CD4-positive, alpha-beta T cell treated with Interleukin-4 for 4 hours (primary cell): ENCODE data around the gene SOBP.

Source experiments
- DNase-seq: peaks from one replicate; pipeline ENCODE4 v3.0.0-alpha.2; 2020

SOBP gene

GRCh38 chr6:107667790-107668189, 177.9 kb downstream of the SOBP start:
- no peak for DNase-seq

GRCh38 chr6:107668743-107669474, 179.0 kb downstream of the SOBP start:
- DNase-seq = no peak

- DNase-seq = peak; percentile 19
Observed at GRCh38 chr6:107670792-107671199, 180.9 kb downstream of the SOBP start.

DNA sequence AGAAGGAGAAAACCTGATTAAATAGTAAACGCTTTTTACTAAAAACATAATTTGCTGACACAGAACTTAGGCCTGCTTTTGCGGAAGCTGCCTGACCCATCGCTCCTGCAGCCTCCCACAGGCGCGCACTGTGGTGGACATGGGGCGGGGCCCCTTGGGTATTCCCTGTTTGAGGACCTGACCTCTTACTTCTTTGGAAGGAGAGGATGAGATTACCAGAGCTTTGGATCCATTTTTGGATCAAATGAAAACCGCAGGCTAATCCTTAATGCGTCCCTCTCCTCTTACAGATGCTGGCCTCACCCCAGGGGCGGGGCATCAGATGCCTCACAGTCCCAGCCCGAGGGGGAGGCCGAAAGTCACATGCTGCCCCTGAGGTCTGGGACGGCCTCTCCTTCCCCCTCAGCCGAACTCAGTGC, 183.2 kb downstream of the SOBP start:
- DNase-seq = no peak

DNA sequence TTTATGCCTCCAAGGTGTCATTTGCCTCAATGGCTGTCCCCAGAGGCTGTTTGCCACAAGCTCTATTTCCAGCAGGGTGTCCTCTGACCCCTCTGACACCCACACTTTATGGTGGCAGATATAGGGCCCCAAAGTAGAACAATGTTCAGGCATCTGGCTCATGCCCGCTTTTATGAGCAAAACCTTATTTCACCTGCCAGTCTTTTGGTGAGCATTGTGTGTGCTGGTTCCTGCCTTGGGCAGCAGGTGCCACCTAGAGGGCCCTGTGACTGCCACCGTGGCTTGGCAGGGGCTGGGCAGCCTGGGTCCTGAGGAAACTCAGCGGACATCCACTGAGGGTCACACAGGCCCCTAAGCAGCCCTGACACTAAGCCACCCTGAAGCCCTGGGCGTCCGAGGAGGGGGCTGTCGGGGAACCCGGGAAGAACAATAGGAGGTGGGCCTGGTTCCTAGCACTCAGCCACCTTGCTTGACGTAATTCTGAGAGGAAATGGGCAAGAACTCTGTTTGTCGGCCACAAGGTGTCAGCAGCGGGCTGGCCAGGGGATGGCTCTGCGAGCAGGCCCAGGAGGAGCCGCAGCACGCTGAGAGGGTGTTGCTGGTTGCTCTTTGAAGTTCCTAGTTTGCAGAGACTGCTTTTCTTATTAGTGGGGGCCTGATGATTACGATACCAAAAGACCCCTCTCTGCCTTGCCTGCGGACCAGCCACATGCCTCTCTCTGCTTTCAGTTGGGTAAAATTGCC, 185.2 kb downstream of the SOBP start:
- peak; percentile 86 for DNase-seq

- DNase-seq = no peak
Observed at GRCh38 chr6:107676042-107676441, 186.1 kb downstream of the SOBP start.

- no peak for DNase-seq
Observed at GRCh38 chr6:107677399-107677798, 187.5 kb downstream of the SOBP start.

DNA sequence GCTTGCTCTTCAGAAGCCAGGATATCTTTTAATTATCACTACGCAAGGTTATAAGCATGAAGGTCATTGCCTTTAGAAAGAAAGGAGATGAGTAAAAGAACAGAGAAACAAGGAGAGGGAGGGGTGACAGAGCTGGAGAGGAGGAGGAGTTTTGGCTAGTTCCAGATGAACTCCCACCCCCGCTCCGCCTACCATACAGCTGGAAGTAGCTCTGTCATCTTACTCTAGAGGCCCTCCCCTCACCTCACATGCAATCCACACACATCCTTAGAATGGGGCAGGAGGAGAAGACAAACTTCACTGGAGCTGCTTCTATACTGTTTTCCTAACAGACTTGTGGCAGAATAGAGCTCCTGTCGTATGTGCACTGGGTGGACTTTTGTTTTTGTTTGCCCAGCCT, 189.5 kb downstream of the SOBP start:
- DNase-seq = no peak

GRCh38 chr6:107682721-107683120, 192.8 kb downstream of the SOBP start:
- DNase-seq = no peak

DNA sequence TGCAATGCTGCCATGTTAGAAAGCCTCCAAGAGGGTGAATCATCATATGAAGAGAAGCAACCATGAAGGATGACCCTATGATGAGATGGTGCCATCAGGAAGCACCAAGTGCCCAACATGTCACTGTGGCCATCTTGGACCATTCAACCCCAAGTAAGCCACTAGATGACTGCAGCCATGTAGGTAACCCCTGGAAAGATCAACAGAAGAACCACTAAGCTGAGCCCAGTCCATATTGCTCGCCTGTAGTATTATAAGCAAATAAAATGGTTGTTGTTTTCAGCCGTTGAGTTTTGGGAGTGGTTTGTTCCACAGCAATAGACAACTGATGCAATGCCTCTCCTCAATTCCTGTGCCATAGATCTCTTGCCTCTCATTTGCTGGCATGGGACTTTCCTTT, 193.3 kb downstream of the SOBP start:
- DNase-seq = no peak

DNA sequence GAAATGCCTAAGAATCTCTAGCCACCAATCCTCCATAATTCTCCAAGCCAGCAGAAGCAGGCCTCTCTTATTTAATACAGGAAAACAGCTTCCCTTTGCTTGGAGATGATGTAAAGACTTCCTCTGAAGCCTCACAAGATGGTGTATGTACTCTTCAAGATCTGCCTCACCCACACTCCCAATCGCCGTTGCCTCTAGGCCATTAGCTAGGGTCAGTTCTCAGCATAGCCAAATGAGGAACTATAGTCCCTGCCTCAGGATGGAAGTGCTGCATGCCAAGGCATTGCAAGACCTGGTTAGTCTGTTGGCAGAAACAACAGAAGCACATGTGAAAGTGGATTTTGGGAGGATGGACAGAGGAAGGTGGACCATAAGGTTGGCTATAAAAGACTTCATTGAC, 195.1 kb downstream of the SOBP start:
- DNase-seq = no peak

- no peak for DNase-seq
Observed at GRCh38 chr6:107689190-107689589, 199.3 kb downstream of the SOBP start.

DNA sequence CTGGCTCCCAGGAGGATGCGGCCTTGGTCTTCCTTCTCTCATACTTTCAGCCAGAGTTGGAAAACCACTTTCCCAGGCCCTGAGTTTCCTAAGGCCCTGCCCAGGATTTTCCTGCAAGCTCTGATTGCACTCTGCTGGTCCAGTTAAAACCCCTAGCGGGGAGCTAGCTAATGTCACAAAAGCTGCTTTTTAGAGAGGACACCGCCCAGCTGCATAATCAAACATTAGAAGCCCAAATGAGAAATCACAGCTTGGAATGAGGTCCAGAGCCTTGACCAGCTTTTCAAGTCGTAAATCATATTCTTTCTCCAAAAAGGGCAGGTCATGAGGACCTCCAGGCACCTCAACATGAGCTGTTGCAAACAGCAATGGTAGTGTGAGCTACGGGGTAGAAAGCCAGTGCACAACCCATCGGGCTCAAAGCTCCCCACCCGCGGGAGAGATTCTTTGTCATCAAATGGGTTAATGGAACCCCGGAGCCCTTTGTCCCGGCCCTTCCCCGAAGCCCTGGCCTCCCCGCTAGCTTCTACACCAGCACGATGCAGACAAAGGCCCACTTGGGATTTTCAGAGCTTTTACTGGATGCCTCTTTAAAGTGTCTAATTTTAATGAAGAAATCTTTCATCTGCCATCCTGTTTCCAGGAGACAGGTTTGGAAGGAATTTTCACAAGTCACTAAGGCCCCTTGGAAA, 200.2 kb downstream of the SOBP start:
- DNase-seq = no peak

DNA sequence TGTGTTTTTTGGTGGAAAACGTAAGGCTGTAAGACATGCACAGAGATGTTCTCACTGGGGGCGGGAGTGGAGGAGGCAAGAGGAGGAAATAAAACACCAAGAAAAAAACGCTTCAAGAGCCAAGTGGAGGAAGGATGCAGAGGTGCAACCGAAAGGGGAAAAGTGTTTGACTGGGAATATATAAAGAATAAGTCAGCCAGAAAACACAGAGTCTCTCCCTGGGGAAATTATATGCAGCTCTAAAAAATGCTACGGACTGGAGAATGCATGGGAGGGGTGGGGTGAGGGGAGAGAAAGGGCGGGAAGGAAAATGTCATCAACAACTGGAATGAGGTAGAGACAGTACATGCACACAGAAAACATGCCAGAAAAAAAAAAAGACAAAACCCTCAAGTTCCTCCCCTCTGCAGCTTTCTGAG, 200.7 kb downstream of the SOBP start:
- DNase-seq = no peak

DNA sequence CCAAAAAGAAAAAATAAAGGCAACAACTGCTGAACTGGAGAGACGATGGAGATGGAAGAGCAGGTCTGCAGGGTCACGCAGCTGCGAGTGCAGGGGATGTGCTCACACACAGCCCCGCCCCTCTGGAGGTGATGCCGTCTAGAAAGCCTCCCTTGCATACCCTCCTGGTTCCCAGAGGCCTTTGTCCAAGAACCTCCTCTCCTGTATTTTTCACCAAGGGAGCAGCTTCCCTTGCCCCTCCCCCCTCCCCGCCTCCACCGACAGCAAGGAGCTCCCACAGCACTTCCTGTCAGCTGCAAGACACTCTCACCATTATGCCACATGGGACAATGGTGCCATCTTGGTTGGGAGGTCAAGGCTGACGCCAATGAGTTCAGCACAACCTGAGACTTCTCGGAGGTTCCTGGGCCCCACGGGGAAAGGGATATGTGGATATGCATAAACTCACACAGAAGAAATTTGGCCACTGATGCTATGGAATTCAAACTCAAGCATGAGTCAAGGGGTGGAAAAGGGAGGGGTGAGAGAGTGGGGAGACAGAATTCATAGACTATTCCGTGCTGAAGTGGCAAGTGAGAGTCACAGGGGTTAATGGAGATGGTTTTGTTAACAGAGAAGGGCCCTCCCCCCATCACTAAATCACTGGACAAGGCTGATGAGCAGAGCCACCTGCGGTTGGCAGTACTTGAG, 201.3 kb downstream of the SOBP start:
- DNase-seq = no peak

- DNase-seq = no peak
Observed at GRCh38 chr6:107692351-107692750, 202.4 kb downstream of the SOBP start.

- DNase-seq = no peak
Observed at GRCh38 chr6:107695061-107695720, 205.3 kb downstream of the SOBP start.

- no peak for DNase-seq
Observed at GRCh38 chr6:107697682-107698081, 207.8 kb downstream of the SOBP start.

- no peak for DNase-seq
Observed at GRCh38 chr6:107698146-107698545, 208.2 kb downstream of the SOBP start.

- no peak for DNase-seq
Observed at GRCh38 chr6:107699254-107699653, 209.3 kb downstream of the SOBP start.

GRCh38 chr6:107699697-107700325, 209.9 kb downstream of the SOBP start:
- no peak for DNase-seq

DNA sequence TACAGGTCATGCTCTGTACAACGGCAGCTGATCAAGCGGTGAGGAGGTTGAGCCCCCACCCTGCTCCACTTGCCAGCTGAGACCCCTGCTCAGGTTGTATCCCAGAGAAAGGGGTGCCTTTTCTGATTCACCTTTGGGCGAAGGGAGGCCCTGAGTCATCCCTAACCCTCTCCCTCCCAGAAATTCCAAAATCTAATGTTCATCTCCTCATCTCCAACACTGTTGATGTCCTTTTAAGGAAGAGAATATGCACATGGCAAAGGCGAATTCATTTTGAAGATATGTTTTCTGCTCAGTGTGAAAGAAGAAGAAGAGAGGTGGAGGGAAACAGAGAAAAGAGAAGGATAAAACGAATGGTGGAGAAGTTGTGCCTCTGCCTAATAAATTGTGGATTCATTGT, 213.7 kb downstream of the SOBP start:
- no peak for DNase-seq
